ENCODE data around the gene DNER. TPM values are rescaled to one million over a fixed set of nuclear protein-coding genes. Genes with fewer than 3 reads are reported as not detected.
A peak's percentile ranks its signal among the peaks of the same experiment; 100 is the strongest.

Gene DNER
- total and polyA plus RNA-seq, 12 donors: 49.2 to 309 (median 155) TPM

GRCh38 chr2:229543176-229543873 lies 171.0 kb downstream of the DNER start:
- DNase-seq: no peak
- Histone ChIP-seq H3K4me3 (no peak overlapping the region), H3K27me3 (no peaks in the 10 kb centered on the region), H3K27ac (no peak overlapping the region), H3K36me3 (replicated peaks in 1 of 2) (no peaks in the 10 kb centered on the region), H3K9me3 (replicated peaks in 1 of 3) (no peaks in the 10 kb centered on the region), H3K4me1 (replicated peaks in 1 of 2) (no peaks in the 10 kb centered on the region)
- 91 to 94% (median 92%) methylated on average over 13 of the region's 13 CpGs for WGBS, 4 donors
- intact Hi-C loops (cut with DNase I): no loop called here
- TF ChIP-seq POLR2A (IDR thresholded peaks at IDR 0.05) (no peak), CTCF (IDR thresholded peaks at IDR 0.05) (no peak)

GRCh38 chr2:229539628-229540027 lies 174.7 kb downstream of the DNER start:
- no peaks in the 10 kb centered on the region for H3K9me3 ChIP-seq (replicated peaks in 1 of 3)
- DNase-seq: peak in 5 of 7 donors; percentile 17 to 37 (median 27)
- no peaks in the 10 kb centered on the region for H3K36me3 ChIP-seq (replicated peaks in 1 of 2)
- H3K4me3 ChIP-seq: no peak overlapping the region
- H3K27ac ChIP-seq: no peak overlapping the region
- no peaks in the 10 kb centered on the region for H3K4me1 ChIP-seq (replicated peaks in 1 of 2)
- 80 to 91% (median 83%) methylated on average over 8 of the region's 8 CpGs for WGBS, 4 donors
- TF ChIP-seq CTCF (IDR thresholded peaks at IDR 0.05): no peak
- TF ChIP-seq POLR2A (IDR thresholded peaks at IDR 0.05): no peak
- intact Hi-C loops (cut with DNase I): no loop called here
- H3K27me3 ChIP-seq: no peaks in the 10 kb centered on the region

GRCh38 chr2:229531594-229531993 lies 182.8 kb downstream of the DNER start:
- DNase-seq: no peak
- H3K4me1 ChIP-seq (replicated peaks in 1 of 2): no peaks in the 10 kb centered on the region
- H3K27me3 ChIP-seq: no peaks in the 10 kb centered on the region
- TF ChIP-seq POLR2A (IDR thresholded peaks at IDR 0.05): no peak
- TF ChIP-seq CTCF (IDR thresholded peaks at IDR 0.05): no peak
- intact Hi-C loops (cut with DNase I): no loop called here
- 86 to 94% (median 91%) methylated on average over 2 of the region's 2 CpGs for WGBS, 4 donors
- no peak overlapping the region for H3K4me3 ChIP-seq
- no peaks in the 10 kb centered on the region for H3K36me3 ChIP-seq (replicated peaks in 1 of 2)
- no peak overlapping the region for H3K27ac ChIP-seq
- H3K9me3 ChIP-seq (replicated peaks in 1 of 3): no peaks in the 10 kb centered on the region

- H3K4me1 ChIP-seq (replicated peaks in 1 of 2): no peaks in the 10 kb centered on the region
- no peaks in the 10 kb centered on the region for H3K36me3 ChIP-seq (replicated peaks in 1 of 2)
- DNase-seq: no peak
- H3K4me3 ChIP-seq: no peak overlapping the region
- H3K27ac ChIP-seq: no peak overlapping the region
- TF ChIP-seq POLR2A (IDR thresholded peaks at IDR 0.05): no peak
- no peak for TF ChIP-seq CTCF (IDR thresholded peaks at IDR 0.05)
- intact Hi-C loops (cut with DNase I): no loop called here
- no peaks in the 10 kb centered on the region for H3K9me3 ChIP-seq (replicated peaks in 1 of 3)
- no peaks in the 10 kb centered on the region for H3K27me3 ChIP-seq
- 92 to 99% (median 94%) methylated on average over 6 of the region's 6 CpGs for WGBS, 4 donors
These were observed 183.9 kb downstream of the DNER start for GRCh38 chr2:229530434-229530833.
